ENCODE results near the gene SLC9A5.

Gene SLC9A5

DNA sequence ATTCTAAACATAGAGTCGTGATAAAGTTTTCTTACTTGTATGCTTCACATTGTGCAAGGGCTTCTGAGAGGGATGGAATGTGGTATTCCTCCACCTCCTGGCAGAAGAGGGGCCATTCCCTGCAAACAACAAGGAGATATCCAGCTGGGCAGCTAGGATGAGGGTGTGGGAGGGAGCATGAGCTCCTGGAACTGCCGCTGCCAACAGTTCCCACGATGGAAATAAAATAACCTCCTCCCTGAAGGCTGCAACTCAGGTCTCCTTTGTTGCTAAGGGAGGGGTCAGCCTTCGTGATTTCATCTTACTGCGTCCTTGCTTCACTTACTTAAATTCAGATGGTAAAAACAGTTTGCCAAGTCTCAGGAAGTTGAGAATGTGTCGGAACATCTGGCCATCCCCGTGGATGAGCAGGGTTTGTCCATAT is 46.2 kb downstream of the SLC9A5 start:
- Histone ChIP-seq H3K4me1 (no peaks in the 10 kb centered on the region), H3K27me3 (ENCODE audit: control insufficient read depth, insufficient read depth, low read length) (no peaks in the 10 kb centered on the region), H3K36me3 (ENCODE audit: control insufficient read depth, insufficient read depth, low read length) (no peaks in the 10 kb centered on the region), H3K9me3 (ENCODE audit: control insufficient read depth, low read length) (no peaks in the 10 kb centered on the region), H3K9ac (no peak overlapping the region), H3K4me2 (ENCODE audit: low read length) (no peak overlapping the region), H2AFZ (no peak overlapping the region), H3K79me2 (no peaks in the 10 kb centered on the region), H3K4me3 (ENCODE audit: low read depth, low read length) (no peak overlapping the region), H3K27ac (no peak overlapping the region)
- TF ChIP-seq, protein P1, sequence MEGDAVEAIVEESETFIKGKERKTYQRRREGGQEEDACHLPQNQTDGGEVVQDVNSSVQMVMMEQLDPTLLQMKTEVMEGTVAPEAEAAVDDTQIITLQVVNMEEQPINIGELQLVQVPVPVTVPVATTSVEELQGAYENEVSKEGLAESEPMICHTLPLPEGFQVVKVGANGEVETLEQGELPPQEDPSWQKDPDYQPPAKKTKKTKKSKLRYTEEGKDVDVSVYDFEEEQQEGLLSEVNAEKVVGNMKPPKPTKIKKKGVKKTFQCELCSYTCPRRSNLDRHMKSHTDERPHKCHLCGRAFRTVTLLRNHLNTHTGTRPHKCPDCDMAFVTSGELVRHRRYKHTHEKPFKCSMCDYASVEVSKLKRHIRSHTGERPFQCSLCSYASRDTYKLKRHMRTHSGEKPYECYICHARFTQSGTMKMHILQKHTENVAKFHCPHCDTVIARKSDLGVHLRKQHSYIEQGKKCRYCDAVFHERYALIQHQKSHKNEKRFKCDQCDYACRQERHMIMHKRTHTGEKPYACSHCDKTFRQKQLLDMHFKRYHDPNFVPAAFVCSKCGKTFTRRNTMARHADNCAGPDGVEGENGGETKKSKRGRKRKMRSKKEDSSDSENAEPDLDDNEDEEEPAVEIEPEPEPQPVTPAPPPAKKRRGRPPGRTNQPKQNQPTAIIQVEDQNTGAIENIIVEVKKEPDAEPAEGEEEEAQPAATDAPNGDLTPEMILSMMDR (IDR thresholded peaks at IDR 0.05): no peak

DNA sequence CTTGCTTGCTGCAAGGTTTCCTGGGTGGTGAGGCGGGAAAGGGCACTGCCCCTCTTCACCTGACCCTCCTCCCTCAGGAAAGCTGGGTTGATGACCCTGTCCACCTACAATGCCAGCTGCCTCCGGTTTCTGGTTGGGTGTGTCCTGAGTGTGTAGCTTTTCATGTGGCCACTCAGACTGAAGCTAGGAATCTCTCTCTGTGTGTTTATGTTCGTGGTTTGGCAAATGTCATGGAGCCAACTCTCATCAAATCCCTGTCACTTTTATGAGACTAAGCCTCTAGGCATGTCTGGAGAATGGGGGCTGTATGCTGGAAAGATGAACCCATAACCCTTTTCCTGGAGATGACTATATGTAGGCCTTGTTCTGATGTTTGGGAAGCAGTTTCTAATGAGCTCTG is 47.6 kb downstream of the SLC9A5 start:
- TF ChIP-seq, protein P1 (IDR thresholded peaks at IDR 0.05): no peak
- H3K4me3 ChIP-seq (ENCODE audit: low read depth, low read length): no peak overlapping the region
- no peak overlapping the region for H3K27ac ChIP-seq
- no peak overlapping the region for H3K4me2 ChIP-seq (ENCODE audit: low read length)
- H3K4me1 ChIP-seq: no peaks in the 10 kb centered on the region
- H3K9me3 ChIP-seq (ENCODE audit: control insufficient read depth, low read length): no peaks in the 10 kb centered on the region
- H3K9ac ChIP-seq: no peak overlapping the region
- no peak overlapping the region for H2AFZ ChIP-seq
- no peaks in the 10 kb centered on the region for H3K27me3 ChIP-seq (ENCODE audit: control insufficient read depth, insufficient read depth, low read length)
- no peaks in the 10 kb centered on the region for H3K79me2 ChIP-seq
- H3K36me3 ChIP-seq (ENCODE audit: control insufficient read depth, insufficient read depth, low read length): no peaks in the 10 kb centered on the region

DNA sequence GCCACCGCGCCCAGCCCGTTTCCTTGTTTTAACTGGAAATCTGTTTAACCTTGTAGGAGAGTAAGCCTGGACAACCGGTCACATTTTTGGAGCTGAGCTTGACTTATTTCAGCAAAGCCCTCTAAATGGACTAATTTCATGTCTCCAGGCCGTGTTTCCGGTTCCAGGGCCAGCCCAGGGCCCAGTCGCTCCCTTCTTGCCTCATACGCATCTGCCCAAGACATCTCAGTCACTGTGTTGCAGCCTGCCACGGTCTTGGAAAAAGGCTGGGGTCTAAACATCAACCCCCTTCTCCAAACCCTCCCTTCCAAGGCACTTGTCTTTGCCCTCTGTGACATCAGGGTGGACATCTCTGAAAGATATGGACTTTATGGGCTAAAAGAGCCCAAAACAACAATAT is 49.5 kb downstream of the SLC9A5 start:
- Histone ChIP-seq H3K9me3 (ENCODE audit: control insufficient read depth, low read length) (no peaks in the 10 kb centered on the region), H3K4me2 (ENCODE audit: low read length) (no peak overlapping the region)

DNA sequence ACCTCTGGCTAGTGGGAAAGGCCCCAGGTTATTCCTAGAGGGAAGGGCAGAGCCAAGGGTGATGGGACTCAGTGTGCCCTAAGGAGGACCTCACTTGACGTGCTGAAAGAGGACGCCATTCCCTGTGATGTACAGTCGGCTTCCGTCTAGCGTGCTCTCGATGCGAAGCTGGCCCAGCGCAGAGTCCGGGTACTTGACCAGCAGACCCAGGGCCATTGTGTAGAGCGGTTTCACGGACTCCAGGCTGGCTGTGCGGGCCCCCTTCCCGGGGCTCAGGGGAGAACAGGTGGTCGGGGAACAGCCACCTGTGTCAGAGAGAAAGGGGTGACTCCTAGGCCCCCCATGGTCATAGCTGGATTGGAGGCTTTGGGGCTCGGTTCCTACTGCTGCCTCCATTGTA is 50.5 kb downstream of the SLC9A5 start:
- Histone ChIP-seq H3K4me3 (ENCODE audit: low read depth, low read length) (no peak overlapping the region), H3K79me2 (no peaks in the 10 kb centered on the region), H3K9me3 (ENCODE audit: control insufficient read depth, low read length) (no peaks in the 10 kb centered on the region), H3K36me3 (ENCODE audit: control insufficient read depth, insufficient read depth, low read length) (no peaks in the 10 kb centered on the region), H3K4me1 (no peaks in the 10 kb centered on the region), H2AFZ (no peak overlapping the region), H3K27ac (no peak overlapping the region), H3K4me2 (ENCODE audit: low read length) (no peak overlapping the region), H3K9ac (no peak overlapping the region), H3K27me3 (ENCODE audit: control insufficient read depth, insufficient read depth, low read length) (no peaks in the 10 kb centered on the region)
- TF ChIP-seq, protein P1 (IDR thresholded peaks at IDR 0.05): no peak

More for the DNA sequence above, 49.5 kb downstream of the SLC9A5 start:
- H3K36me3 ChIP-seq (ENCODE audit: control insufficient read depth, insufficient read depth, low read length): no peaks in the 10 kb centered on the region
- no peak overlapping the region for H3K9ac ChIP-seq
- H2AFZ ChIP-seq: no peak overlapping the region
- no peak overlapping the region for H3K27ac ChIP-seq
- TF ChIP-seq, protein P1 (IDR thresholded peaks at IDR 0.05): no peak
- H3K79me2 ChIP-seq: no peaks in the 10 kb centered on the region
- no peaks in the 10 kb centered on the region for H3K4me1 ChIP-seq
- H3K27me3 ChIP-seq (ENCODE audit: control insufficient read depth, insufficient read depth, low read length): no peaks in the 10 kb centered on the region
- no peak overlapping the region for H3K4me3 ChIP-seq (ENCODE audit: low read depth, low read length)

DNA sequence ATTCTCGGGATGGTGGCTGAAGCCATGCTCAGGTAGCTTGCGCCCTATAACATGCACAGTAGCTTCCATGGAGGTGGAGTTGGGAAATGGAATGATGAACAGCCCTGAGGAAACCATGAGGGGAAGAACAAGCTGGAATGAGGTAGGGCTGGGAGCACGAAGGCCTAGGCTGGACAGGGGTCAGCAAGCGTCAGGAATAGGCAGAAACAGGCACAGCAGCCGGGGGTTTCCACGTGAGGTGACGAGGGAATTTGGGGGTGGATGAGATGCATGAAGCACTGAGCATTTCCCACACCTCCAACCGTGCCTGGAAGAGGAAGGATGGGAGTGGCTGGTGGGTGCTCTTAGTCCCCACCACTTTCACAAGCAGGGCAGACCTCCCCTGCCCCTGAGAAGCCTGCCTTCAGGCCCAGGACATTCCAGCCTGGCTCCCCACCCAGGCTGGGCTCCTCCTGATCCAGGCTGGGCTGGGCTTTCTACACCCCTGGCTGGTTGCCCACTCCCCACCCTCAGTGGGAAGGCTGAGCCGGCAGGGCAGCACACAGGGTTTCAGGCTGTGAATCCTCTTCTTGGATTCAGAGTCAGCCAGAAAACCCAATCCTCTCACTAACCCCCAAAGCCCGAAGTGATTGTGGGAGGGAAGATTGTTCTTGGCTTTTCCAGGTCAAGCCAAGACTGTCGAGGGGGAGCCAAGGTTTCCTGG is 52.5 kb downstream of the SLC9A5 start:
- Histone ChIP-seq H3K79me2 (no peaks in the 10 kb centered on the region), H3K4me1 (no peaks in the 10 kb centered on the region), H3K36me3 (ENCODE audit: control insufficient read depth, insufficient read depth, low read length) (no peaks in the 10 kb centered on the region), H3K27ac (no peak overlapping the region), H3K9me3 (ENCODE audit: control insufficient read depth, low read length) (no peaks in the 10 kb centered on the region), H3K27me3 (ENCODE audit: control insufficient read depth, insufficient read depth, low read length) (no peaks in the 10 kb centered on the region), H2AFZ (no peak overlapping the region), H3K4me3 (ENCODE audit: low read depth, low read length) (no peak overlapping the region), H3K9ac (no peak overlapping the region), H3K4me2 (ENCODE audit: low read length) (no peak overlapping the region)
- TF ChIP-seq, protein P1 (IDR thresholded peaks at IDR 0.05): no peak
